H1 (cell line): ENCODE measurements around the gene GGA3. TPM values are rescaled to one million over a fixed set of nuclear protein-coding genes. Genes with fewer than 3 reads are reported as not detected.

Experiments
- CTCF ChIA-PET: fragments of 300-600 bp; sonication (Branson Sonifier 250); formaldehyde crosslinking; loops from one replicate; lab custom pipeline; 2021; ENCODE audit not compliant: partially characterized antibody; lab: Charles Lee
- POLR2A ChIA-PET: fragments of 300-600 bp; sonication (Branson Sonifier 250); formaldehyde crosslinking; loops from one replicate; lab custom pipeline; 2021; ENCODE audit warnings: inconsistent platforms; ENCODE audit not compliant: partially characterized antibody; lab: Charles Lee
- DNase-seq, 2 experiments: peaks; one replicate each; pipeline versions ENCODE4 v3.0.0 to v3.0.0-alpha.2; 2010 to 2022; ENCODE audit warnings: low spot score in 2 of 2, low read depth in 1 of 2, mixed read lengths in 1 of 2
- FAIRE-seq: peaks from 2 replicates; lab custom pipeline; 2011; peaks lifted over from hg19 to GRCh38; lab: Jason Lieb, UNC
- H2AFZ ChIP-seq: 2 replicates; pipeline ENCODE4 v1.8.1; 2012; ENCODE audit warnings: low read length, inconsistent platforms
- H2AK5ac ChIP-seq: 2 replicates; pipeline ENCODE4 v1.6.1; 2013; ENCODE audit warnings: low read depth, low read length
- H2BK120ac ChIP-seq: replicated peaks from 2 replicates; pipeline ENCODE3; 2013; ENCODE audit warnings: low read depth, low read length, inconsistent platforms
- H2BK12ac ChIP-seq: 2 replicates; pipeline ENCODE4 v1.6.1; 2013; ENCODE audit warnings: low read depth, low read length
- H2BK15ac ChIP-seq: 2 replicates; pipeline ENCODE4 v1.6.1; 2013; ENCODE audit warnings: low read length
- H2BK20ac ChIP-seq: 2 replicates; pipeline ENCODE4 v1.6.1; 2013; ENCODE audit warnings: low read length
- H2BK5ac ChIP-seq: 2 replicates; pipeline ENCODE4 v1.6.1; 2013; ENCODE audit warnings: low read depth, low read length
- H3K14ac ChIP-seq: 2 replicates; pipeline ENCODE4 v1.6.1; 2013; ENCODE audit warnings: inconsistent platforms; ENCODE audit not compliant: insufficient read length
- H3K18ac ChIP-seq: 2 replicates; pipeline ENCODE4 v1.6.1; 2013; ENCODE audit warnings: low read length; ENCODE audit errors: extremely low read depth
- H3K23ac ChIP-seq: 2 replicates; pipeline ENCODE4 v1.6.1; 2013; ENCODE audit warnings: inconsistent platforms; ENCODE audit not compliant: insufficient read length
- H3K23me2 ChIP-seq: 2 replicates; pipeline ENCODE4 v1.6.1; 2013; ENCODE audit warnings: low read depth, low read length
- H3K27ac ChIP-seq: 2 replicates; pipeline ENCODE4 v1.6.1; 2011; ENCODE audit warnings: low read depth, low read length, inconsistent platforms
- H3K27me3 ChIP-seq, 4 experiments: replicated peaks in 1 of 4; 1 replicate in 1 of 4; 2 replicates in 3 of 4; pipeline versions ENCODE4 v1.6.1 to v1.8.1; 2011 to 2013; ENCODE audit warnings: low read length in 3 of 4, mild to moderate bottlenecking in 3 of 4, inconsistent platforms in 2 of 4, mixed read lengths in 2 of 4, moderate library complexity in 1 of 4; ENCODE audit not compliant: control insufficient read depth in 3 of 4, insufficient read depth in 3 of 4; ENCODE audit errors: extremely low read depth in 1 of 4
- H3K36me3 ChIP-seq, 4 experiments: 2 replicates each; pipeline versions ENCODE4 v1.6.1 to v1.8.1; 2011 to 2013; ENCODE audit warnings: mild to moderate bottlenecking in 4 of 4, low read length in 3 of 4, moderate library complexity in 2 of 4, control low read depth in 1 of 4, inconsistent platforms in 1 of 4; ENCODE audit not compliant: insufficient read depth in 4 of 4, control insufficient read depth in 2 of 4
- H3K4ac ChIP-seq: replicated peaks from 2 replicates; pipeline ENCODE3; 2013; ENCODE audit warnings: low read length, low read depth, mixed read lengths, inconsistent platforms; ENCODE audit not compliant: insufficient read length
- H3K4me1 ChIP-seq, 4 experiments: replicated peaks in 1 of 4; 1 replicate in 1 of 4; 2 replicates in 3 of 4; pipeline versions ENCODE4 v1.6.1 to v1.8.1; 2011 to 2013; ENCODE audit warnings: low read length in 3 of 4, inconsistent platforms in 2 of 4, mixed read lengths in 1 of 4; ENCODE audit not compliant: insufficient read depth in 4 of 4, control insufficient read depth in 3 of 4
- H3K4me2 ChIP-seq, 2 experiments: 2 replicates each; pipeline versions ENCODE4 v1.6.1 to v1.8.1; 2011 to 2013; ENCODE audit warnings: low read depth in 2 of 2, low read length in 2 of 2, control low read depth in 1 of 2, inconsistent platforms in 1 of 2, mild to moderate bottlenecking in 1 of 2; ENCODE audit not compliant: insufficient read depth in 1 of 2
- H3K4me3 ChIP-seq, 4 experiments: fragments of 200-600, 300-600 bp in 1 of 4; sonication (generic), shearing (Covaris generic), sonication (Bioruptor Twin) in 1 of 4; 2 replicates each; pipeline versions ENCODE4 v1.5.1 to v1.8.1; 2011 to 2016; ENCODE audit warnings: low read length in 4 of 4, low read depth in 3 of 4, control low read depth in 2 of 4, inconsistent platforms in 2 of 4, mild to moderate bottlenecking in 2 of 4, mixed read lengths in 1 of 4, moderate library complexity in 1 of 4; ENCODE audit not compliant: insufficient read depth in 2 of 4; ENCODE audit errors: extremely low read depth in 1 of 4
- H3K56ac ChIP-seq: replicated peaks from 2 replicates; pipeline ENCODE3; 2013; ENCODE audit warnings: low read depth, mild to moderate bottlenecking, mixed read lengths, low read length, inconsistent platforms; ENCODE audit not compliant: insufficient read length
- H3K79me1 ChIP-seq: 2 replicates; pipeline ENCODE4 v1.6.1; 2013; ENCODE audit warnings: low read depth, low read length, control low read depth
- H3K79me2 ChIP-seq, 2 experiments: 2 replicates each; pipeline versions ENCODE4 v1.6.1 to v1.8.1; 2012 to 2013; ENCODE audit warnings: low read length in 2 of 2, mild to moderate bottlenecking in 2 of 2, inconsistent platforms in 1 of 2; ENCODE audit not compliant: insufficient read depth in 2 of 2, control insufficient read depth in 1 of 2
- H3K9ac ChIP-seq, 4 experiments: replicated peaks in 1 of 4; 1 replicate in 1 of 4; 2 replicates in 3 of 4; pipeline versions ENCODE4 v1.6.1 to v1.8.1; 2011 to 2013; ENCODE audit warnings: low read depth in 3 of 4, low read length in 3 of 4, control low read depth in 2 of 4, mild to moderate bottlenecking in 2 of 4, moderate library complexity in 2 of 4, inconsistent platforms in 1 of 4; ENCODE audit errors: extremely low read depth in 1 of 4
- H3K9me3 ChIP-seq, 2 experiments: 2 replicates each; pipeline versions ENCODE4 v1.6.1 to v1.8.1; 2012 to 2013; ENCODE audit warnings: mild to moderate bottlenecking in 2 of 2, moderate library complexity in 2 of 2, control low read depth in 1 of 2, inconsistent platforms in 1 of 2, low read depth in 1 of 2, low read length in 1 of 2, mixed read lengths in 1 of 2; ENCODE audit not compliant: insufficient read depth in 2 of 2
- H4K20me1 ChIP-seq, 2 experiments: replicated peaks in 1 of 2; 2 replicates each; pipeline versions ENCODE3 to v1.8.1; 2011 to 2013; ENCODE audit warnings: inconsistent platforms in 2 of 2, low read length in 2 of 2, mild to moderate bottlenecking in 1 of 2; ENCODE audit not compliant: insufficient read depth in 2 of 2, control insufficient read depth in 1 of 2
- H4K5ac ChIP-seq: 2 replicates; pipeline ENCODE4 v1.6.1; 2013; ENCODE audit warnings: low read length, low read depth, mixed read lengths, inconsistent platforms; ENCODE audit not compliant: insufficient read length
- H4K8ac ChIP-seq: 2 replicates; pipeline ENCODE4 v1.8.0; 2013; ENCODE audit warnings: mild to moderate bottlenecking, moderate library complexity, low read length, inconsistent platforms; ENCODE audit not compliant: insufficient read depth; ENCODE audit errors: extremely low read depth
- H4K91ac ChIP-seq: replicated peaks from 2 replicates; pipeline ENCODE3; 2013; ENCODE audit warnings: low read length, mixed read lengths, inconsistent platforms; ENCODE audit not compliant: insufficient read length
- BCL11A ChIP-seq, 2 experiments: IDR thresholded peaks; one replicate each; pipeline ENCODE4 v1.6.1; 2011; ENCODE audit warnings: low read depth in 2 of 2, low read length in 2 of 2, mild to moderate bottlenecking in 2 of 2
- BRCA1 ChIP-seq: IDR thresholded peaks from 2 replicates; pipeline ENCODE4 v1.6.1; 2012; ENCODE audit warnings: low read depth, low read length, improper control_type of control experiment
- CHD1 ChIP-seq: IDR thresholded peaks from 2 replicates; pipeline ENCODE4 v1.6.1; 2012; ENCODE audit warnings: low read depth, low read length, improper control_type of control experiment
- EZH2 ChIP-seq: fragments of 200-600 bp; sonication (generic); IDR thresholded peaks from 2 replicates; pipeline ENCODE4 v1.7.1; 2012; ENCODE audit warnings: low read depth, mild to moderate bottlenecking, moderate library complexity, low read length, inconsistent platforms; ENCODE audit not compliant: severe bottlenecking
- POLR2AphosphoS5 ChIP-seq: IDR thresholded peaks from 2 replicates; pipeline ENCODE4 v1.6.1; 2011; ENCODE audit warnings: low read depth, low read length
- RFX5 ChIP-seq: IDR thresholded peaks from 2 replicates; pipeline ENCODE4 v1.6.1; 2011; ENCODE audit warnings: low read depth, low read length, improper control_type of control experiment, borderline replicate concordance
- RNF2 ChIP-seq: fragments of 200-900, 300-1000 bp; sonication (generic); IDR thresholded peaks from 2 replicates; pipeline ENCODE4 v1.7.1; 2016; ENCODE audit warnings: borderline replicate concordance, low read depth, mild to moderate bottlenecking, antibody characterized with exemption, low read length; ENCODE audit not compliant: poor library complexity, severe bottlenecking; ENCODE audit errors: missing control alignments
- SIX5 ChIP-seq: IDR thresholded peaks from 2 replicates; pipeline ENCODE4 v1.6.1; 2011; ENCODE audit warnings: mild to moderate bottlenecking, low read depth, low read length
- TAF7 ChIP-seq: optimal IDR thresholded peaks from 2 replicates; pipeline ENCODE3; 2011; ENCODE audit warnings: low read depth, mild to moderate bottlenecking, inconsistent platforms, low read length, moderate library complexity, borderline replicate concordance
- TCF12 ChIP-seq: IDR thresholded peaks from 2 replicates; pipeline ENCODE4 v1.6.1; 2011; ENCODE audit warnings: low read depth, mild to moderate bottlenecking, low read length
- WGBS, 2 experiments: shearing (Covaris generic) in 1 of 2; methylation state at CpG; one replicate each; pipeline versions ENCODE4 v1.1.6 to v1.1.7; 2013 to 2015; ENCODE audit warnings: low lambda C conversion rate in 2 of 2, mixed read lengths in 2 of 2, inconsistent platforms in 1 of 2, low coverage in 1 of 2, missing lambda C conversion rate in 1 of 2; ENCODE audit not compliant: insufficient replicate concordance in 2 of 2, insufficient coverage in 1 of 2, insufficient read length in 1 of 2; ENCODE audit errors: extremely low coverage in 1 of 2, missing lambda C conversion rate in 1 of 2; 5-methylcytosine and 5-hydroxymethylcytosine counted together
- polyA plus RNA-seq, 7 experiments: library from polyadenylated mRNA; depleted of rRNA in 3 of 7; stranded (reverse) in 5 of 7; unstranded in 2 of 7; fragments of >200 nt in 5 of 7; fragments of 200-250 nt in 2 of 7; gene quantifications; 1 replicate in 5 of 7; 2 replicates in 1 of 7; 4 replicates in 1 of 7; pipeline versions ENCODE4 v1.2.1 to v1.2.3, GENCODE V29; 2011 to 2013; ENCODE audit warnings: missing spikeins in 2 of 7, mixed read lengths in 2 of 7
- total RNA-seq: library from RNA; stranded (reverse); fragmentation: NEBNext Ultra II Directional; extraction: Animal tissue kit (Norgen Biotek cat#: 25700); gene quantifications from 2 replicates; pipeline ENCODE4 v1.2.1, GENCODE V29; 2021
- TF ChIP-seq, protein P1 (sequence below): IDR thresholded peaks from 2 replicates; pipeline ENCODE4 v1.6.1; 2012; ENCODE audit warnings: inconsistent platforms
- TF ChIP-seq, protein P2 (sequence below): IDR thresholded peaks from 2 replicates; pipeline ENCODE4 v1.6.1; 2012; ENCODE audit warnings: low read length, inconsistent platforms

GGA3 gene
- total and polyA plus RNA-seq, 2 of the 8 experiments (the other 6 are each of a cell fraction or from before 2014, with no cell fraction given): 40.6 to 60.0 TPM

DNA sequence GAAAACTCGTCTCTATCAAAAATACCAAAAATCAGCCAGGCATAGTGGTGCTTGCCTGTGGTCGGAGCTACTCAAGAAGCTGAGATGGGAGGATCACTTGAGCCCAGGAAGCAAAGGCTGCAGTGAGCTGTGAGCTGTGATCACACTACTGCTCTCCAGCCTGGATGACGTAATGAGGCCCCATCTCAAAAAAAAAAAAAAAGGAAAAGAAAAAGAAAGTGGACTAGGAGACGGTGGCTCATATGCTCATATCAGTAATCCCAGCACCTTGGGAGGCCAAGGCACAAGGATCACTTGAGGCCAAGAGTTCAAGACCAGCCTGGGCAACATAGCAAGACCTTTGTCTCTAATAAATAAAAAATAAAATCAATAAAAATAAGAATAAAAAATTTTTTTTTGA, 69.8 kb downstream of the GGA3 start:
- H3K36me3 ChIP-seq: no peaks in the 10 kb centered on the region
- no peak overlapping the region for H2BK5ac ChIP-seq
- no peak overlapping the region for H3K18ac ChIP-seq
- H2AFZ ChIP-seq: no peak overlapping the region
- no peaks in the 10 kb centered on the region for H4K20me1 ChIP-seq
- H3K27me3 ChIP-seq: no peaks in the 10 kb centered on the region
- DNase-seq (no peak), FAIRE-seq (no peak)
- ChIA-PET CTCF (interaction anchor here (0.7 to 7.0 kb wide), 5 partner anchors 9 to 47 kb away, joined by 3 to 75 read pairs (median 5); no protein-coding TSS in a partner anchor), POLR2A (interaction anchor here (0.7 to 1.2 kb wide), 4 partner anchors 9 to 78 kb away, joined by 3 to 4 read pairs (median 4); partner anchors contain the start of gene SUMO2)
- no peak overlapping the region for H3K9ac ChIP-seq
- H2BK12ac ChIP-seq: 0 out of 2 replicates have a peak overlapping the region, but pooled peaks have one; percentile 17
- no peak overlapping the region for H3K27ac ChIP-seq
- no peak overlapping the region for H4K91ac ChIP-seq
- no peak overlapping the region for H3K56ac ChIP-seq
- H2BK120ac ChIP-seq: no peak overlapping the region
- H3K4ac ChIP-seq: no peak overlapping the region
- no peak overlapping the region for H3K23ac ChIP-seq
- H2AK5ac ChIP-seq: no peak overlapping the region
- no peak overlapping the region for H3K14ac ChIP-seq
- H3K9me3 ChIP-seq: no peaks in the 10 kb centered on the region
- no peak overlapping the region for H3K4me3 ChIP-seq
- H2BK20ac ChIP-seq: no peak overlapping the region
- H4K8ac ChIP-seq: no peak overlapping the region
- H4K5ac ChIP-seq: no peak overlapping the region
- no peaks in the 10 kb centered on the region for H3K79me2 ChIP-seq
- no peaks in the 10 kb centered on the region for H3K4me1 ChIP-seq
- no peaks in the 10 kb centered on the region; the same call in 1 of the 2 replicates for H3K23me2 ChIP-seq
- H3K4me2 ChIP-seq: no peak overlapping the region
- H3K79me1 ChIP-seq: no peaks in the 10 kb centered on the region
- 93% methylated on average over 4 of the region's 4 CpGs; no CpG with 5 or more reads in 1 of the 2 experiments for WGBS, 2 experiments
- no peak overlapping the region for H2BK15ac ChIP-seq
- TF ChIP-seq, protein P1, sequence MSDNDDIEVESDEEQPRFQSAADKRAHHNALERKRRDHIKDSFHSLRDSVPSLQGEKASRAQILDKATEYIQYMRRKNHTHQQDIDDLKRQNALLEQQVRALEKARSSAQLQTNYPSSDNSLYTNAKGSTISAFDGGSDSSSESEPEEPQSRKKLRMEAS: no peak
- no peak for TF ChIP-seq RFX5
- no peak for TF ChIP-seq EZH2
- no peak for TF ChIP-seq TCF12
- TF ChIP-seq BRCA1: no peak
- no peak for TF ChIP-seq BCL11A (IDR thresholded peaks at IDR 0.05; ENCODE audit: low read depth in 2 of 2, low read length in 2 of 2)
- TF ChIP-seq, protein P2, sequence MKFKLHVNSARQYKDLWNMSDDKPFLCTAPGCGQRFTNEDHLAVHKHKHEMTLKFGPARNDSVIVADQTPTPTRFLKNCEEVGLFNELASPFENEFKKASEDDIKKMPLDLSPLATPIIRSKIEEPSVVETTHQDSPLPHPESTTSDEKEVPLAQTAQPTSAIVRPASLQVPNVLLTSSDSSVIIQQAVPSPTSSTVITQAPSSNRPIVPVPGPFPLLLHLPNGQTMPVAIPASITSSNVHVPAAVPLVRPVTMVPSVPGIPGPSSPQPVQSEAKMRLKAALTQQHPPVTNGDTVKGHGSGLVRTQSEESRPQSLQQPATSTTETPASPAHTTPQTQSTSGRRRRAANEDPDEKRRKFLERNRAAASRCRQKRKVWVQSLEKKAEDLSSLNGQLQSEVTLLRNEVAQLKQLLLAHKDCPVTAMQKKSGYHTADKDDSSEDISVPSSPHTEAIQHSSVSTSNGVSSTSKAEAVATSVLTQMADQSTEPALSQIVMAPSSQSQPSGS: no peak
- TF ChIP-seq POLR2AphosphoS5: no peak
- no peak for TF ChIP-seq SIX5
- no peak for TF ChIP-seq TAF7
- no peak for TF ChIP-seq CHD1
- TF ChIP-seq RNF2: no peak
